ENCODE results near the gene MICAL3.

The MICAL3 gene

DNA sequence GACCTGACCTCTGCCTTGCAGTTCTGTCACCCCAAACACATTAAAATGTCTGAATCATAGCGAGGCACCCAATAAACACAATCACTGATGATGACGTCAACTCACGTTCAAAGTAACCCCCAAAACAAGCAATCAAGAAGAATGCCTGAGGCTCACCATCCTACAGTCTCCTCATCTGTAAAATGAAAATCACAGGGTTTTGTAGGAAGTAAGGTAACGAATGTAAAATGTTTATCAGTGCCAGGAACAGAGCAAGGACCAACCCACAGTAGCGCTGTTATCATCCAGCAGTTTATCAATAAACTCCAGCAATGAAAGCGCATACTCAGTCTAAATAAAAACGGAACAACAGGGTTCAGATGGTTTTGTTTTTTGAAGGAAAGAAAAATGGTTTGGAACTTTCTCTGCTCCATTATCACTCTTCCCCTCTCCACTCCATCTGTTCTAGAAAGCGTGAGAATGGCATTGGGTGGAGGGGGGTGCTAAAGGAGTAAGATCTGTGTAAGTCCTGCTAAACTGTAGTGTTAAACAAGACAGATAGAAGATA is 110.5 kb downstream of the MICAL3 start:
- DNase-seq (ENCODE audit: low read depth): no peak

- no peak for DNase-seq (ENCODE audit: low read depth)
Measured at GRCh38 chr22:17912945-17913721, 111.2 kb downstream of the MICAL3 start.

DNA sequence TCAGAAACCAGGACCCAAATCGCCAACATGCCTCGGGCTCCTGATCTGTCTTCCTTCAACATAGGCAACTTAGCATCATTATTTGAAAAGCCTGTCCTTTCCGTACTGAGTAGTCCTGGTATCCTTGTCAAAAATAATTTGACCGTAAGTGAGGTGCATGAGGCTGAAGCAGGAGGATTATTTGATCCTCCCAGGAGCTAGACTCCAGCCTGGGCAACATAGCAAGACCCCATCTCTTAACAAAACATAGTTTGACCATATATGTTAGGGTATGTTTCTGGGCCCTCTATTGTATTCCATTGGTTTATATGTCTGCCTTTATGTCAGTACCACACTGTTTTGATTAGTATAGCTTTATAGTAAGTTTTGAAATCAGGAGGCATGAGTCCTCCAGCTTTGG is 112.5 kb downstream of the MICAL3 start:
- no peak for DNase-seq (ENCODE audit: low read depth)

DNA sequence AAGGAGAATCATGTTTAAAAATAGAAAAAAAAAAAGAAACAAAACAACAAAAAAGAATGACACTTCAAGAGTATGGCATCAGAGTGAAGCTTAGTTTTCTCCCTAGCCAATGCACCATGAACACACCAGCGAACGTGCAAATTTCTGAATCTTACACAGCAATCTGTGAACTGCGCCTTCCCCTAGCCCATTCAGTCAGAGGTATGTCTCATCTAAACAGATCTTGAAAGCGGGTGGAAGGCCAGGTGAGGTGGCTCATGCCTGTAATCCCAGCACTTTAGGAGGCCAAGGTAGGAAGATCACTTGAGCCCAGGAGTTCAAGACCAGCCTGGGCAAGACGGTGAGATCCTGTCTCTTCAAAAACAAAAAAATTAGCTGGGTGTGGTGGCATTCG is 113.1 kb downstream of the MICAL3 start:
- DNase-seq (ENCODE audit: low read depth): no peak

DNA sequence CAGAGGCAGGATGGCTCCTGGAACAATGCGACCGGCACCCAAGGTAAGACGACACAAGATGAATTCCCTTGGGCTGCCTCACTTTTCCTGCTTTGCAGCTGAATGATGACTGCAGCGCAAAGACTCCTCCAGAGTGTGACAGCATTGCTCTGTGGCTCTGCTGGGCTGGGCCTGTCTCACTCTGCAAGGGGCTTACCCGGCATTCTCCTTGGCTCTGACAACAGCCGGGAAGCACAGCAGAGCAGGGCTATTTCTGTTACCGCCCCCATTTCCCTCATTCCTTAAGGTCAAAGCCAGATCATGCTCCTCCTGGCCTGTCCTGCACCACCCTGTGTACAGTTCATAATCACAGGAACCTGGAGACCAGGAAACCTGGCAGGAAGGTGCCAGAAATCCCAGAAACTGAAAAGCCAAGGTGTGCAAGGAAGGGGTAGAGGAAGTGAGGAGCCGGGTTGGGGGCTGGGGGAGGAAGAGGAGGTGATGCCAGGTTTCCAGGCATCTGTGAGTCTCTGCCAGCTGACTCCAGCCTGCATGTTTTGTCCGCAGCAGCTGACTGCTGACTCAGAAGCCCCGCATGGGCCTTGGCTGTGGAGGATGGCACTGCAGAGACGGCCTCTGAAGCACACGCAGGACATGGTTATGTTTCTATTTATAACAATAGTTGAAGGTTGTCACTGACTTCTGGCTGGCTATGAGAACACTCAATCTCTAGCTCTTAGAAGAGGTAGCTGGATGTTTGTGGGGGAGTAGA is 113.6 kb downstream of the MICAL3 start:
- peak; percentile 90 for DNase-seq (ENCODE audit: low read depth)

DNA sequence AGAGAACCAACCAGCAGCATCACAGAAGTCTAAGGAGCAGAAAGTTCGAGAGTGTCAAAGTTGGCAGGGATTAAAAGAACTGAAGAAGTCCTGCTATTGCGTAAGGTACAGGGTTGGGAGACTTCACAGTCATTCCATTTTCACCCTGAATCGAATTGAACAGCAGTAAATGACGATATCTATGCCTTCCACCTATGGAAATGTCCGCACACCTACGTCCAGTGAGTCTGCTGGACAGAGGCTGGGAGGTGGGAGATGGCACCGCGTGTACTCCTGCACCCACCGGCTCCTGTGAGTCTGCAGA is 116.7 kb downstream of the MICAL3 start:
- DNase-seq (ENCODE audit: low read depth): no peak

DNA sequence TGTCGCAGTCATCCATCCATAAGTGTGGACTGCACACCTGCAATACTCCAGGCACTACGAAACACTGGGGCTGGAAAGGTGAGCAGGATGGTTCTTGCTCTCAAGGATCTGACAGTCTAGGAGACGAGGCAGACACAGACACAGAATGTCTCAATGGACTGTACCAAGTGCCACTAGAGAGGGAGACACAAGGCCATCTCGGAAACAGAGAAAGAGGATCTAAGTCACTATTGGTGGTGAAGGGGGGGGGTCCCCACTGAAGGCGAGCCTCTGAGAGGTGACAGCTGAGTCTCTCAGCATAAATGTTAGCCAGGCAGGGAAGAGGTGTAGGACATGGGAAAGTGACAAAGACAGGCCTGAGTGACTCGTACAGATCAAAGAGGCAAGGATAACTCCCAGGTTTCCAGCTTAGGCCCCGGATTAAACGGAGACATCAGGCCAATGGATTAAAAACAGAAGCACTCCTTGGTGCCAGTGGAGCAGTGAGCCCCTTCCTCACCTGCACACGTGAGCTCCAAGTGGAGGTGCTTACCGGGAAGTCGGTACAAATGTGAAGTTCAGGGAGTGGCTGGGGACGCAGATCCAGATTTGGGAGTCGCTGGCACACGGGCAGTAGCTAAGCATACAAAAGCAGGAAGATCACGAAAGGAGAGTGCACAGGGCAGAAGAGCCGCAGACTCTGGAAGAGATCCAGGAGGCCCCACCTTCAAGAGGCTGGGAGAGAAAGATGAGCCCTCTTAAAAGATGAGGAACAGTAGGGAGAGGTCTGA is 117.2 kb downstream of the MICAL3 start:
- no peak for DNase-seq (ENCODE audit: low read depth)

DNA sequence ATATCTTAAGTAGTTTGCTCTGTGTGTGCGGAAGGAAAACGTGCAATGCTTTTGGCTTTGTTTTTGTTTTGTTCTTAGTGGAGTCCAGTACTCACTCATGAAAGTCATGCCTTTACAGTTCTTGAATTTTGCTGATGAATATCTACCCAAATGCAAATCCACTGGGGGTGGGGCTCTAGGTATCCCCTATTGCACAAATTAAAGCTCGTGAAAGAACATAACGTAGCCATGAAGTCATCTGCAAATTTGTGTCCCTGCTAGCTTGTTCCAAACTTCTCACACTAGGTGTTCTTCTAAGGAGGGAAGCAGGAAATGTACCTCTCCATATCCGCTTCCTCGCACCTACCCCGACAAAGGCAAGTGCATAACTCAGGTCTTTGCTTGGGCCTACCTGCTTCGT is 118.9 kb downstream of the MICAL3 start:
- no peak for DNase-seq (ENCODE audit: low read depth)

DNA sequence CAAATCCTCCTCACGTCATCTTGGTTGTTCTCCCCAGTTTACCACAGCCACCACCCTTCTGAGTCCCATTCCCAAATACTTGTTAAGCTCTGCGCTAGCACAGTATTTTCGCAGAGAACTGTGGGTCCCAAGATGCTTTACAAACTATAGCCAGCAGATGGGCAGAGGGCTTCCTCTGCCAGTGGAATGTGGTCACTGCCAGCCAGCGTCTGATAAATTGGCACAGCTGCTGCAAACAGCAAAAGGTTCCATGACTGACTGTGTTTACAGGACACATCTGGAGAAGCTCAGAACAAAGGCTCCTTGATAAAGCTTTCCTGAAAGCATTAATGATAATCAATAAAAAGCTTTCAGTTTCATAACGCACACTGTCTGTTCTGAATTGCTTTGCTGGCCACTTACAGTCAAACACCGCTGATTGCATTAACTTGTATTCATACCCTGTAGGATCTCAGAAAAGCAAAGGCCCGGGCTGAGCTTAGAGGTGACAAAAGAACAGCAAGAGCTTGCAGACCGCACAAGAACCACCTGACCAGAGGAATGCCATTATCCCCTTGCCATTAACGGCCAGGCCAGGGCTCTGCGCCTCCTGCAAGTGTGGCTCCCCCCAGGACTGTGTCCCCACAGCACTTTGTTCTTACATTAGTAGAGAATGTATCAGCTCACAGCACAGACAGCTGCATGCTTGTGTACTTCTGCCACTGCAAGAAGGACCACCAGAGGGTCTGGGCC is 120.6 kb downstream of the MICAL3 start:
- no peak for DNase-seq (ENCODE audit: low read depth)

DNA sequence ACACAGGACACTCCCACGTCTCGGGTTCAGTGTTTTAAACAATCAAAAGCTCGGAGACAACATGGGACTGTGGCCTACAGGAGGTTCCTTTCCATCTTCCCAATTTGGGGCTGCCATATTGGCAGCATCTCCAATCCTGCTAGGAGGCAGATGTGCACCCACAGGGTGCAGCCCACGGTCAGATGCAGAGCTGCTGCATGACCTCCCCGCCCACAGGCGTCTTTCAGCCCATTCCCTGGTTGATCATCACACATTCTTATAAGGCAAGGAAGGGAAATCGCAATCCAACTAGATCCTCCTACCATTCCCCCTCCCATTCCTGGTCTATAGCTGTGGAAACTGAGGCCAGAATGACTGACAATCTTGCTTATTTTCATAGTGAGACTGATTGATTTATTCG is 121.4 kb downstream of the MICAL3 start:
- DNase-seq (ENCODE audit: low read depth): no peak

DNA sequence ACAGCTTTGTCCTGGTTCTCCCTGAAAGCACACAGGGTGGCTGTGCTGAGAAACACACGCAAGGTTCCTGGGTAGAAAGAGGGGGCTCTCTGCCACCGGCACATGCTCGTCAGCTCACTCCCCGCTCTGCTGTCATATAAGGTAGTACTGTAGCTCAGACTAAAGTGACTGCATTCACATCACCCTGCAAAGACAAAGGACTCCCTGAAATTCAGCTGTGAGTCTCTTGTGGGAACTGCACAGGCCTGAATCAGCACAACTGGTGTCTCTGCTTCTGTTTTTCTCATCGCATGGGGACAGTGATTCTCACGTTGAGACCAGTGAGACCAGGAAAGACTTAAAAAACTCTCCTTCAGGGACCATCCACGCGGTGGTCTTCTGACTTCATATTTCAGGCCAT is 126.0 kb downstream of the MICAL3 start:
- DNase-seq (ENCODE audit: low read depth): no peak

- no peak for DNase-seq (ENCODE audit: low read depth)
Measured at GRCh38 chr22:17897858-17898257, 126.5 kb downstream of the MICAL3 start.

DNA sequence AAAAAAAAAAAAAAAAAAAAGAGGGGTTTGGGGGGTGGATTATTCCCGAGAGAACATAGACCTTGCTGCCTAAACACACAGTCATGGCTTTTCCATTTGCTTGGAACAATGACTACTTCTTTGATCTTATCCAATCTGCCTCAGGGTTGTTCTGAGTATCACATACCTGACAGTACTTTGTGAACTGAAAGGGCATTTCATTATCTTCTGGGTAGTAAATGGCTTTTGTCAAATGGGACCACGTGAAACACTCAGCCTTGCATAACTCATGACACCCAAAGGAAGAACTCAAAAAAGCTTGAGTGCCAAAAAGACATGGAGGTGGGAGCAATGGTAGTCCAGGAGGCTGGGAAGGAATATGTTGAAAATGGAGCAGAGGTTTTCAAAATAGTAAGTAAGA is 126.9 kb downstream of the MICAL3 start:
- no peak for DNase-seq (ENCODE audit: low read depth)

- DNase-seq (ENCODE audit: low read depth): peak; percentile 18
Measured at GRCh38 chr22:17896586-17896985, 127.8 kb downstream of the MICAL3 start.

GRCh38 chr22:17893900-17894535 is 130.3 kb downstream of the MICAL3 start:
- DNase-seq (ENCODE audit: low read depth): no peak

DNA sequence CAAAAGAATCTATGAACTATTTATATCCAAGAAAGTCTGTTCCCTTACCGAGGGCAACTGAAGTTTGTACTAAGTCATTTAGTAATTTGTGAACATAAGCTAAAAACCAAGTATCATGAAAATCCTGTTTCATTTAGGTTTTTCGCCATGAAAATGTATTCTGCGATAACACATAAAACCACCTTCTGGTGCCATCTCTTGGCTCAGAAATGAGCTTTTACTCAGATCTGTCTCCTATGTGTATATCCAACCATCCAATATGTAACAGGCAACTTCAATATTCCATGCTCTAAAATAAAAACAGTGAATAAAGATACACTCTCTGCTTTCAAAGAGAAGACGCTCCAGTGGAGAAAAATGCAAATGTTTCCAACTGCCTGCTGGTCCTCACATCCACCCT is 132.0 kb downstream of the MICAL3 start:
- DNase-seq (ENCODE audit: low read depth): no peak

GRCh38 chr22:17891481-17892167 is 132.7 kb downstream of the MICAL3 start:
- DNase-seq (ENCODE audit: low read depth): no peak

- DNase-seq (ENCODE audit: low read depth): no peak
Measured at GRCh38 chr22:17890892-17891291, 133.5 kb downstream of the MICAL3 start.

DNA sequence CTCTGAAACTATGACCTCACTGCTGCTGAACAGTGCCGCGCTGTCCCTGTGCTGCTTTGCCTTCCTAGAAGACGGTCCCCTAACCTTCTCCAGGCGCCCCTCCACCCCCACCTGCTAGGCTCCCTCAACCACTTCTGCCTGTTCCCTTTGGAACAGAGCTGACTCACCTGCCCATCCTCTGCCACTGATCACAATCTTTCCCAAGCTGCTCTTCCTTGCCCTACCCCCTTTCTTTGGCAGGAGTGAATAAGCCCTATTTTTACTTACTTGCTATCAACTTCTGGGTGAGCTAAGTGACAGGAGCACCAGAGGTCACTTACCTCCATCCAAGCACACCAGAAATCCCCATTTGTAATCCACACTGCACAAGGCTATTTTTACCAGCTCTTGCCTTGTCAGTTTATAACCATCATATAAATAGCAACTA is 134.1 kb downstream of the MICAL3 start:
- DNase-seq (ENCODE audit: low read depth): no peak

DNA sequence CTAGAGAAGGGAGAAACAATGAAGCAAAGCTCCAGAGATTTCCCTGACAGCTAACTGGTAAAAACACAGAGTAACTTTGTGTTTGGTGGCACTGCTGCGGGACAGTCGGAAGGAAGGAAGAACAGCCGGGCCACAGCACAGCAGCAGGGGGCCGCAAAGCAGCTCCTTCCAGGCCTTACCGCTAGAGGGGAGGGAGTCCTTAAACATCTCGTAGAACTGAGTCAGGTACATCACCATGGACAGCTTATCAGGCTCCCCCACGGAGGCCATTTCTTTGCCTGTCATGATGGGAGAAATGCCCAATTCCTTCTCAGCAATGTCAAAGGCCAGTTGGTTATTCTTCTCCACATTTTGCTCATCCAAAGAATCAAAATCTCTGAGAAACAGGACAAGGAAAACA is 135.5 kb downstream of the MICAL3 start:
- DNase-seq (ENCODE audit: low read depth): peak; percentile 48

DNA sequence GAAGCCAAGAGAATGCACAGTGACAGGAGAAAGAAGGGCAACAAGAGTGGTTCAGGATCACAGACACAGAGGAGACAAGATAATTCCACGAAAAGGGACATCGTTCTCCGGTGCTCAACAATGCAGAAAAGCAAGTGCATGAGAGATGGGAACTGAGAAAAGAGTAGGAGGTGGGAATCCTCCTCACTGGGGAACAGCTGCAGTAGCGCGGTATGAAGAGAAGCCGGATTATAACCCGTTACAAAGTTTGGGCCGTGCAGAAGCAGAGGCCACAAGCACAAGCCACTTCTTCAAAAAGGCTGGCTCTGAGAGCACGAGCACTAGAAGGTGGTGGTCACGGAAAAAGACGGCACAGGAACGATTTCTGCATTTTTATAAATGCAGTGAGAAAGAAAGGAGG is 135.9 kb downstream of the MICAL3 start:
- DNase-seq (ENCODE audit: low read depth): no peak

All from amniotic epithelial cell (primary cell).